Measurements from ENCODE around the gene IRX4.

DNA sequence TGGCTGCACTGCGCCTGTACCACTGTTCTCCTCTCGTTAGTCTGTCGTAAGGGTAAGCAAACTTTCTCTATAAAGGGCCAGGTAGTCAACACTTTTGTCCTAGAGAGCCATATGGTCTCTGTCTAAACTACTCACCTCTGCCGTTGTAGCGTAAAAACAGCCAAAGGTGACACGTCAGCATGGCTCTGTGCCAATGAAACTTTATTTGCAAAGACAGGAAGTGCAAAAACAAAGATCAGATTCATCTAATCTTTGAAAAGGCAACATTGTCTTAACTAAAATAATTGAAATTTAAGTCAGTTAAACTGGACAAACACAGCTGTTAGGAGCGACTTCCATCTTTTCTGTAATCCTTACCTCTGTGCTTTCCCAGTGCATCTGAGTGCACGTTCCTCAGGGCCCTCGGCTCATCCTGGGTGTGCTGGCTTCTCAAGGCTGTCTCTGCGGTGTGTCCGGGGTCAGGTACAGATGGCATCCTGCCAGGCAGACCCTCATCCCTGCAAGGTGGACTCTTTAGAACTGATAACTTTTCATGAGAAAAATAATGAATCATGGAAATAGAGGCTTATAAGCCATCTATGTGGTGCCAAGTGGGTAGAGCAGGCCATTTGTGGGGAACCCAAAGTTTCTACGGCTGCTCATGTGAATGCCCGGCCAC lies 35.2 kb upstream of the IRX4 start:
- TF ChIP-seq, protein P1, sequence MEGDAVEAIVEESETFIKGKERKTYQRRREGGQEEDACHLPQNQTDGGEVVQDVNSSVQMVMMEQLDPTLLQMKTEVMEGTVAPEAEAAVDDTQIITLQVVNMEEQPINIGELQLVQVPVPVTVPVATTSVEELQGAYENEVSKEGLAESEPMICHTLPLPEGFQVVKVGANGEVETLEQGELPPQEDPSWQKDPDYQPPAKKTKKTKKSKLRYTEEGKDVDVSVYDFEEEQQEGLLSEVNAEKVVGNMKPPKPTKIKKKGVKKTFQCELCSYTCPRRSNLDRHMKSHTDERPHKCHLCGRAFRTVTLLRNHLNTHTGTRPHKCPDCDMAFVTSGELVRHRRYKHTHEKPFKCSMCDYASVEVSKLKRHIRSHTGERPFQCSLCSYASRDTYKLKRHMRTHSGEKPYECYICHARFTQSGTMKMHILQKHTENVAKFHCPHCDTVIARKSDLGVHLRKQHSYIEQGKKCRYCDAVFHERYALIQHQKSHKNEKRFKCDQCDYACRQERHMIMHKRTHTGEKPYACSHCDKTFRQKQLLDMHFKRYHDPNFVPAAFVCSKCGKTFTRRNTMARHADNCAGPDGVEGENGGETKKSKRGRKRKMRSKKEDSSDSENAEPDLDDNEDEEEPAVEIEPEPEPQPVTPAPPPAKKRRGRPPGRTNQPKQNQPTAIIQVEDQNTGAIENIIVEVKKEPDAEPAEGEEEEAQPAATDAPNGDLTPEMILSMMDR (conservative IDR thresholded peaks at IDR 0.05; ENCODE audit: low read depth, low read length), result no peak
- no peak for TF ChIP-seq MAFK (IDR thresholded peaks at IDR 0.05; ENCODE audit: low read depth, low read length)
- no peak for TF ChIP-seq USF2 (IDR thresholded peaks at IDR 0.05; ENCODE audit: low read depth, low read length)
- no peak for TF ChIP-seq FOS (IDR thresholded peaks at IDR 0.05; ENCODE audit: low read depth, low read length)
- no peak for TF ChIP-seq POLR2A (IDR thresholded peaks at IDR 0.05; ENCODE audit: low read depth, low read length)
- TF ChIP-seq MAZ (IDR thresholded peaks at IDR 0.05; ENCODE audit: borderline replicate concordance, low read depth, low read length), result no peak
- TF ChIP-seq MXI1 (IDR thresholded peaks at IDR 0.05; ENCODE audit: borderline replicate concordance, low read depth, low read length), result no peak
- no peak for TF ChIP-seq SMC3 (IDR thresholded peaks at IDR 0.05; ENCODE audit: low read depth, low read length)
